ENCODE measurements around the gene ITPKC. TPM values are rescaled to one million over a fixed set of nuclear protein-coding genes. Genes with fewer than 3 reads are reported as not detected.

Gene ITPKC
- total RNA-seq, 1 donor from 2014 or later: 19.7 TPM

- Mint-ChIP-seq H3K36me3 (ENCODE audit: low read depth, unreplicated experiment) (peaks cover 30% of the 10 kb centered on the region), H3K4me3 (ENCODE audit: unreplicated experiment) (no peak overlapping the region), H3K27me3 (ENCODE audit: low read depth, unreplicated experiment) (no peaks in the 10 kb centered on the region), H3K9me3 (ENCODE audit: unreplicated experiment) (no peaks in the 10 kb centered on the region), H3K27ac (ENCODE audit: unreplicated experiment) (no peak overlapping the region), H3K4me1 (ENCODE audit: low read depth, unreplicated experiment) (no peaks in the 10 kb centered on the region)
- Histone ChIP-seq H3K4me2 (ENCODE audit: low read length) (no peak overlapping the region), H3K27ac (ENCODE audit: low read depth, low read length) (no peak overlapping the region), H3K9ac (ENCODE audit: low read length) (no peak overlapping the region), H3K4me1 (ENCODE audit: insufficient read depth, low read length) (peaks cover 21% of the 10 kb centered on the region), H3K4me3 (ENCODE audit: insufficient read depth, low read depth, low read length) (no peak overlapping the region), H4K20me1 (ENCODE audit: insufficient read depth, low read length) (peaks cover 62% of the 10 kb centered on the region), H3K36me3 (ENCODE audit: insufficient read depth, low read length) (peaks cover 23% of the 10 kb centered on the region), H3K79me2 (ENCODE audit: insufficient read depth, low read length) (peaks cover 44% of the 10 kb centered on the region), H3K27me3 (ENCODE audit: insufficient read depth, low read length) (no peaks in the 10 kb centered on the region), H3K9me3 (ENCODE audit: insufficient read depth, low read depth, low read length) (no peaks in the 10 kb centered on the region), H2AFZ (ENCODE audit: low read depth, low read length) (no peak overlapping the region)
- FAIRE-seq (no peak), DNase-seq (ENCODE audit: low read depth) (no peak)
- TF ChIP-seq CTCF (IDR thresholded peaks at IDR 0.05; ENCODE audit: insufficient read depth, low read depth, low read length): no peak
- TF ChIP-seq EZH2 (IDR thresholded peaks at IDR 0.05; ENCODE audit: insufficient read depth, low read length): no peak
These were observed 31.3 kb upstream of the ITPKC start for GRCh38 chr19:40685563-40685962.

- H3K4me1 Mint-ChIP-seq (ENCODE audit: low read depth, unreplicated experiment): peaks cover 2% of the 10 kb centered on the region
- Histone ChIP-seq H3K4me1 (ENCODE audit: insufficient read depth, low read length) (peaks cover 34% of the 10 kb centered on the region), H3K36me3 (ENCODE audit: insufficient read depth, low read length) (peaks cover 19% of the 10 kb centered on the region), H3K9ac (ENCODE audit: low read length) (peak overlapping the region; percentile 36), H2AFZ (ENCODE audit: low read depth, low read length) (no peak overlapping the region), H3K4me3 (ENCODE audit: insufficient read depth, low read depth, low read length) (no peak overlapping the region), H3K27me3 (ENCODE audit: insufficient read depth, low read length) (no peaks in the 10 kb centered on the region), H4K20me1 (ENCODE audit: insufficient read depth, low read length) (peaks cover 55% of the 10 kb centered on the region), H3K27ac (ENCODE audit: low read depth, low read length) (peak overlapping the region; percentile 49), H3K79me2 (ENCODE audit: insufficient read depth, low read length) (peaks cover 44% of the 10 kb centered on the region), H3K9me3 (ENCODE audit: insufficient read depth, low read depth, low read length) (no peaks in the 10 kb centered on the region), H3K4me2 (ENCODE audit: low read length) (peak overlapping the region; percentile 98)
- no peak for TF ChIP-seq CTCF (IDR thresholded peaks at IDR 0.05; ENCODE audit: insufficient read depth, low read depth, low read length)
- no peak for TF ChIP-seq EZH2 (IDR thresholded peaks at IDR 0.05; ENCODE audit: insufficient read depth, low read length)
- no peak overlapping the region for H3K4me3 Mint-ChIP-seq (ENCODE audit: unreplicated experiment)
- DNase-seq (ENCODE audit: low read depth): no peak
- no peak for FAIRE-seq
- no peaks in the 10 kb centered on the region for H3K9me3 Mint-ChIP-seq (ENCODE audit: unreplicated experiment)
- no peaks in the 10 kb centered on the region for H3K27me3 Mint-ChIP-seq (ENCODE audit: low read depth, unreplicated experiment)
- H3K27ac Mint-ChIP-seq (ENCODE audit: unreplicated experiment): no peak overlapping the region
- H3K36me3 Mint-ChIP-seq (ENCODE audit: low read depth, unreplicated experiment): peaks cover 21% of the 10 kb centered on the region
These were observed 29.9 kb upstream of the ITPKC start for GRCh38 chr19:40686882-40687524.

GRCh38 chr19:40687525-40688016 is 29.3 kb upstream of the ITPKC start:
- Mint-ChIP-seq H3K27ac (ENCODE audit: unreplicated experiment) (no peak overlapping the region), H3K4me3 (ENCODE audit: unreplicated experiment) (no peak overlapping the region), H3K27me3 (ENCODE audit: low read depth, unreplicated experiment) (no peaks in the 10 kb centered on the region), H3K4me1 (ENCODE audit: low read depth, unreplicated experiment) (peaks cover 5% of the 10 kb centered on the region), H3K36me3 (ENCODE audit: low read depth, unreplicated experiment) (peaks cover 23% of the 10 kb centered on the region), H3K9me3 (ENCODE audit: unreplicated experiment) (no peaks in the 10 kb centered on the region)
- no peak overlapping the region for H3K4me3 ChIP-seq (ENCODE audit: insufficient read depth, low read depth, low read length)
- H3K9ac ChIP-seq (ENCODE audit: low read length): peak overlapping the region; percentile 20
- FAIRE-seq: no peak
- no peaks in the 10 kb centered on the region for H3K9me3 ChIP-seq (ENCODE audit: insufficient read depth, low read depth, low read length)
- H3K4me1 ChIP-seq (ENCODE audit: insufficient read depth, low read length): peaks cover 34% of the 10 kb centered on the region
- H2AFZ ChIP-seq (ENCODE audit: low read depth, low read length): no peak overlapping the region
- H3K4me2 ChIP-seq (ENCODE audit: low read length): peak overlapping the region; percentile 98
- no peak for TF ChIP-seq CTCF (IDR thresholded peaks at IDR 0.05; ENCODE audit: insufficient read depth, low read depth, low read length)
- peaks cover 52% of the 10 kb centered on the region for H4K20me1 ChIP-seq (ENCODE audit: insufficient read depth, low read length)
- H3K79me2 ChIP-seq (ENCODE audit: insufficient read depth, low read length): peaks cover 44% of the 10 kb centered on the region
- H3K27me3 ChIP-seq (ENCODE audit: insufficient read depth, low read length): no peaks in the 10 kb centered on the region
- peaks cover 19% of the 10 kb centered on the region for H3K36me3 ChIP-seq (ENCODE audit: insufficient read depth, low read length)
- peak overlapping the region; percentile 49 for H3K27ac ChIP-seq (ENCODE audit: low read depth, low read length)
- peak; percentile 79 for DNase-seq (ENCODE audit: low read depth)

Measured in astrocyte (in vitro differentiated cells and primary cell).